Measurements from ENCODE around the gene RTN4RL2.

RTN4RL2 gene

GRCh38 chr11:57481915-57482781, 21.8 kb downstream of the RTN4RL2 start:
- DNase-seq, result no peak

DNA sequence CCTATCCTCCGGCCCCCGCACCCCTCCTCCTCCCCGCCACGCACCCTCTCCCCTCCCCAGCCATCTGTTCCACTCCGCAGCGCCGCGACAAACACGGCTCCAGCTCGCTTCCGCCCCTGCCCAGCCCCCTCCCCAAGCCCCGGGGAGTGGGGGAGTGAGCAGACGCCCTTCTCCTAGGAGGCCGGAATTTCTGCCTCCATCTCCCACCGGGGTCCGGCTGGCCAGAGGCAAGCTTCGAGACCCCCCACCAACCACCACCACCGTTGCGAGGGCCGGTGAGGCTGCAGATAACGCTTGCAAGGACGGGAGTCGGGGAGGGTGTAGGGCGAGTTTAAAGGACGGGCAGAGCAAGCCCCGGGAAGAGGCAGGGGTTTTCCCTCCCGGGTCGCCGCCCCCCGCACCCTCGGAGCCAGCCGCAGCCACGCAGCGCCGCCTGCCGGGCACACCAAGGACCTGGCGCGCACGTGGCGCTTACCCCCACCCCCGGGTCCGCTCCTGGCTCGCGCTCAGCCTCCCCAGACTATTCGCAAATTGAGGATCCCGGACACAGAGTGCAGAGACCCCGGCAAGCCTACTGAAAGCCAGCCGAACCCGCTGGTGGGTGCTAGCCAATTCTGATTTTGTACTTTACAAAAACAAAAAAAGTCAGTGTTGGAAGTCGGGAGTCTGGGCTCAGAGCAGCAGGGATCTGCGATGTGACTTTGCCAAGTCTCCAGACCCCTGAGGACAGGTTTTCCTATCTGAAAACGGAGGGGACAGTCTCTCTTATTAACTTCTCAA, 22.6 kb downstream of the RTN4RL2 start:
- DNase-seq, result peak; percentile 79

DNA sequence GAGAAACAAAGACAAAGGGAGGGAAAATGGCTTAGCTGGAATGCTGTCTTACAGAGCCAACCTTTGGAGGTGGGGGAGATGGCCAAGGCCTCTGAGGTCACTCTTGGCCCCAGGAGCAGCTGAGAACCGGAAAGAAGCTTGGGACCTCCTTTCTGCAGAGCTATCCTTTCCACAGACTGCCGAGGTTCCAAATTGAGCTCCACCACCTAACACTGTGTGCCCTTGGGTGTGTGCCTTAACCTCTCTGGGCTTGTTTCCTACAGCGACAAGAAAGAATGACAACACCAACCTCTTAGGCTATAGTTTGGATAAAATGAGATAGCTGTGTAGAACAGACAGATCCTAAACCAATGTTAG, 23.2 kb downstream of the RTN4RL2 start:
- DNase-seq, result no peak

DNA sequence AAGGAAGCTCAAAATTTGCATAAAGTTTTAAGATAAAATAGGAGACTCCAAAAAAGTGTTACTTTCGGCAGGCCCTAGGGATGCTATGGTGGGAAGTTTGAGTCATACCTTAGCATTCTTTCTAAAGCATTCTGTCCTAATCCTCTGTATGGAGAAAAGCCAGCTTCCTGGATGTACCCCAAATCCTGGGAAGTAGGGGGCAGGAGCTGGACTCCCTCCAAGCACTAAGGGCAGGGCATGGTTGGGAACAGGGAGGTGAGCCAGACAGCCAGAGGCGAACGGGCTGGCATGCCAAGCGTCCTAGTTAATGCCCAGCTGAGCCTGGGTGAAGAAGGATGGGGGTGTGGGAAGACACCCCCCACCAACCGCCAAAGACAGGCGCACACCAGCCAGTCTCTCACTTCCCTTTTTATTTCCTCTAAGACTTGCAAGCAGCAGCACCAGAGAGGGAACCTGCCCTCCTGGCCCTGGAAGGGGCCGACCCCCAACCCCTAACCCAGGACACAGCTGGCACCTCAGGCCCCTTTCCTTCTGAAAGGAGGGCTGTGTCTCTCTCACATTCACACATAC, 23.9 kb downstream of the RTN4RL2 start:
- peak; percentile 70 for DNase-seq

- DNase-seq, result peak; percentile 68
These were observed 25.1 kb downstream of the RTN4RL2 start for GRCh38 chr11:57485217-57485990.

- no peak for DNase-seq
These were observed 26.9 kb downstream of the RTN4RL2 start for GRCh38 chr11:57487021-57487778.

- no peak for DNase-seq
These were observed 27.8 kb downstream of the RTN4RL2 start for GRCh38 chr11:57487920-57488659.

- no peak for DNase-seq
These were observed 30.3 kb downstream of the RTN4RL2 start for GRCh38 chr11:57490456-57491248.

- DNase-seq, result peak; percentile 87
These were observed 31.2 kb downstream of the RTN4RL2 start for GRCh38 chr11:57491371-57492061.

- peak; percentile 54 for DNase-seq
These were observed 33.5 kb downstream of the RTN4RL2 start for GRCh38 chr11:57493507-57494503.

GRCh38 chr11:57496109-57496820, 35.9 kb downstream of the RTN4RL2 start:
- no peak for DNase-seq

- no peak for DNase-seq
These were observed 37.2 kb downstream of the RTN4RL2 start for GRCh38 chr11:57497303-57498247.

GRCh38 chr11:57498540-57498939, 38.2 kb downstream of the RTN4RL2 start:
- DNase-seq, result no peak

DNA sequence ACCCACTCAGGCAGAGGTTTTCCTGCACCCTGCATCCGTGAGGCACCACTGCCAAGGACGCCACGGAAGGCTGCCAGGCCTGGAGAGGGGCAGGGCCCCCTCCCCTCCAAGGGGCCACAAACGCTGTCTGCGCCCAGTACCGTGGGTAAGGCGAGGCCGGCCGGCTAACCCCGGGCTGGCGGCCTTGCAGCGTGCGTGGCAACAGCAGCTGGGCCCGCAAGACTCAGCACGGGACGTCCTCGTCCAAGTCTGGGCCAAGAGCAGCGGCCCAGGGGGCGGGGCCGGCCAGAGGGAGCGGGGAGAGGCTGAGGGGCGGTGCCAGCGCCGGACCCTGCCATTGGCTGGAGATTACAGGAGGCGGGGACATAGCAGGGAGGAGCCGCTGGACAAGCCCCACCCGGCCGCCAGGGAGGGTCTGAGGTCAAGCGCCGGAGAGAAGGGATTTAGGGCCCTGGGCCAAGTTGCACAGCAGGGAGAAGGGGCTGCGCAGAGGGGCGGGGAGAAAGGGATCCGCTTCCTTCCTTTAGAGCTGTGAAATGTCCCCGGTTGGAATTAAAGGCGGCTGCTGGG, 39.2 kb downstream of the RTN4RL2 start:
- DNase-seq, result peak; percentile 94

DNA sequence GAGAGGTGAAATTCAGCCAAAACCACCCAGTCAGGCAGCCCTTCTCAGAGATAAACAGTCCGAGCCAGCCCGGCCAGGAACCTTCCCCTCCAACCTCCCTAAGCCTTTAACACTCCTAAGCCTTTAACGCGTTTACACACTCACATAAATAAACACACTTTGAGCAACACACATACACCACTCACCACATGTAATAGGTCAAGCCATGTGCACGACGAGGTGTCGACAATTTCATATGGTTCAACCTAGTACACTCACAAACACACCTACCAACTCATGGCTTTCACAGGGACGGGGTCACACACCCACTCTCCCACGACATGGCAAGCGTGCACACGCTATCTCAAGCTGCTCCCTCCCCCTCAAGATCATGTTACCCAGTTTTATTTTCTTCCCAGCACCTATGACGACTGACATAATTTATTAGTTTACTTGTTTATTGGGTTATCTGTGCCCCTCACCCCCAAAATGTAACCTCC, 39.7 kb downstream of the RTN4RL2 start:
- DNase-seq, result no peak

- no peak for DNase-seq
These were observed 40.2 kb downstream of the RTN4RL2 start for GRCh38 chr11:57500515-57500914.

Measured in hematopoietic multipotent progenitor cell treated with erythropoietin and hydrocortisone succinate and interleukin-3 and kit ligand, for 6 days (in vitro differentiated cells).